ENCODE measurements around the gene AKT3. TPM values are rescaled to one million over a fixed set of nuclear protein-coding genes. Genes with fewer than 3 reads are reported as not detected.
"Not testable (repeated sequence)": the region's sequence is repeated elsewhere in the genome, so short reads cannot be mapped to it uniquely, and the experiment has no call there.

The AKT3 gene
- polyA plus RNA-seq, 3 donors, result 29.5 to 31.4 (median 30.7) TPM

GRCh38 chr1:243628476-243628907 is 221.6 kb downstream of the AKT3 start:
- no peak for DNase-seq (ENCODE audit: low read depth in 3 of 3, low spot score in 2 of 3)

DNA sequence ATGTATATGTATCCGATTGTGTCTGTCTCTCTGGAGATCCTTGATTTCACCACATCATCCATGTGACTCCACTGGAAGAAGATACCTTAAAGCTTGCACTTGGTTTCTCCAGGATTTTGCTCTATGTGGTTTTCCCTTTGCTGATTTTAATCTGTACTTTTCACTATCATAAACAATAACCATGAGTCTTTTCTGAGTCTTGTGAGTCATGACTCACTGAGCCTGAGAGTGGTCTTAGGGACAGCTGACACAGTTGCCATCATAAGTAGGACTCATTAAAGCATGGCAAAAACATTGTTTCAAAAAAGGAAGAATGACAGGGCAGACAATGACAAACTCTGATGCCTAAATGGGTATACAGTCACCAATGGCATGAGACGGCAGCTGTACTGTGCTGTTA is 226.2 kb downstream of the AKT3 start:
- DNase-seq (ENCODE audit: low read depth in 3 of 3, low spot score in 2 of 3), result no peak

GRCh38 chr1:243621973-243622372 is 228.1 kb downstream of the AKT3 start:
- DNase-seq (ENCODE audit: low read depth in 3 of 3, low spot score in 2 of 3), result no peak

- DNase-seq (ENCODE audit: low read depth in 3 of 3, low spot score in 2 of 3), result no peak
Observed at GRCh38 chr1:243620096-243620495, 229.9 kb downstream of the AKT3 start.

GRCh38 chr1:243609698-243610097 is 240.3 kb downstream of the AKT3 start:
- no peak for DNase-seq (ENCODE audit: low read depth in 3 of 3, low spot score in 2 of 3)

- DNase-seq (ENCODE audit: low read depth in 3 of 3, low spot score in 2 of 3), result no peak
Observed at GRCh38 chr1:243605604-243606003, 244.4 kb downstream of the AKT3 start.

- no peak for DNase-seq (ENCODE audit: low read depth in 3 of 3, low spot score in 2 of 3)
Observed at GRCh38 chr1:243601720-243602119, 248.3 kb downstream of the AKT3 start.

GRCh38 chr1:243598433-243598832 is 251.6 kb downstream of the AKT3 start:
- DNase-seq (ENCODE audit: low read depth in 3 of 3, low spot score in 2 of 3), result no peak

- DNase-seq (ENCODE audit: low read depth in 3 of 3, low spot score in 2 of 3), result no peak
Observed at GRCh38 chr1:243597383-243597782, 252.7 kb downstream of the AKT3 start.

- DNase-seq (ENCODE audit: low read depth in 3 of 3, low spot score in 2 of 3), result no peak
Observed at GRCh38 chr1:243596431-243597062, 253.5 kb downstream of the AKT3 start.

DNA sequence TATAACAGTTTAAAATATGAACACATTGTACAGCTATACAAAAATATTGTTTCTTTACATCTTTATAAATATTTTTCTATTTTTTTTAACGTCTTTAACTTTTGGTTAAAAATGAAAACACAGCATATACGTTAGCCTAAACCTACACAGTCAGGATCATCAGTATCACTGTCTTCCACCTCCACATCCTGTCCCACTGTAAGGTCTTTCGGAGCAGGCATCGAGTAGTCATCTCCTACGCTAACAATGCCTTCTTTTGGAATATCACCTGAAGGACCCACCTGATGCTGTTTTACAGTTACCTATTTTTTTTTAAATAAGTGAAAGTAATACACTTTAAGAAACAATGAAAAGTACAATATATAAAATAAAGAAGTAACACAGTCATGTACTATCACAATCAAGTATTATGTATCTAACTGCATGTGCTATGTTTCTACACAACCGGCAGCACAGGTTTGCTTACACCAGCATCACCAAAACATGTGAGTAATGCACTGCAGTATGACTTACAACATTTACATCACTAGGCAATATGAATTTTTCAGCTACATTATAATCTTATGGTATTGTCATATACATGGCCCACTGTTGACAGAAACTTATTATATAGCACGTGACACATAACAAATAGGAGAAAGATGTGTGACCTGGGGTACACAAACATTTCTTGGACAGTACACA is 254.4 kb downstream of the AKT3 start:
- no peak for DNase-seq (ENCODE audit: low read depth in 3 of 3, low spot score in 2 of 3)

GRCh38 chr1:243594455-243594854 is 255.6 kb downstream of the AKT3 start:
- no peak for DNase-seq (ENCODE audit: low read depth in 3 of 3, low spot score in 2 of 3)

- not testable (repeated sequence) for DNase-seq (ENCODE audit: low read depth in 3 of 3, low spot score in 2 of 3)
Observed at GRCh38 chr1:243589286-243589685, 260.8 kb downstream of the AKT3 start.

- DNase-seq (ENCODE audit: low read depth in 3 of 3, low spot score in 2 of 3), result no peak
Observed at GRCh38 chr1:243587823-243588560, 262.1 kb downstream of the AKT3 start.

DNA sequence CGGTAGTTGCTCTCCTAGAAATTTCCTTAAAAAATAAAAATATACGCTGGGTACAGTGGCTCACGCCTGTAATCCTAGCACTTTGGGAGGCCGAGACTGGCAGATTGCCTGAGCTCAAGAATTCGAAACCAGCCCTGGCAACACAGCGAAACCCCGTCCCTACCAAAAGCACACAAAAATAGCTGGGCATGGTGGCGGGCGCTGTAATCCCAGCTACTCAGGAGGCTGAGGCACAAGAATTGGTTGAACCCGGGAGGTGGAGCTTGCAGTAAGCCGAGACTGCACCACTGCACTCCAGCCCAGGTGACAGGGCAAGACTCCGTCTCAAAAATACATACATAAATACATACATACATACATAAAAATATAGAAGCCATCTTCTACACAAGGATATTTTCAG is 262.8 kb downstream of the AKT3 start:
- DNase-seq (ENCODE audit: low read depth in 3 of 3, low spot score in 2 of 3), result no peak

GRCh38 chr1:243585982-243586381 is 264.1 kb downstream of the AKT3 start:
- DNase-seq (ENCODE audit: low read depth in 3 of 3, low spot score in 2 of 3), result no peak

- DNase-seq (ENCODE audit: low read depth in 3 of 3, low spot score in 2 of 3), result no peak
Observed at GRCh38 chr1:243582326-243582725, 267.7 kb downstream of the AKT3 start.

- DNase-seq (ENCODE audit: low read depth in 3 of 3, low spot score in 2 of 3), result no peak
Observed at GRCh38 chr1:243580984-243581383, 269.1 kb downstream of the AKT3 start.

DNA sequence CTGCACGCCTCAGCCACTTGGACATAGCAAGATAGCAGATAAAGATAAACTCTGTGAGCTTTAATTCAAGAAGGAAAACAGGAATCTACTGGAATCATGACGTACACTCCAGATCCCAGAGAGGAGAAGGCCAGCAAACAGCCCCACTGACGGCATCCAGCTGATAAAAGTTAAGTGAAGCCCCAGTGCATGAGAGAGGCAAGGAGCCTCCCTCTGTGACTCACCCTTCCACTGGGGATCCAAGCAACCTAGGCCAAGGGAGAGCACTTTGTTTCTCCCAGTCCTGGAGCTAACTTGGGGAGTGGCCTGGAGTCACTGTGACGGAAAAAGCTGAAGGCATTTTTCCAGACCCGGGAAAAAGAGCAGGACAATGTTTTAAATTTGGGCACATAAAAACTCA is 270.0 kb downstream of the AKT3 start:
- no peak for DNase-seq (ENCODE audit: low read depth in 3 of 3, low spot score in 2 of 3)

GRCh38 chr1:243575070-243575469 is 275.0 kb downstream of the AKT3 start:
- no peak for DNase-seq (ENCODE audit: low read depth in 3 of 3, low spot score in 2 of 3)

DNA sequence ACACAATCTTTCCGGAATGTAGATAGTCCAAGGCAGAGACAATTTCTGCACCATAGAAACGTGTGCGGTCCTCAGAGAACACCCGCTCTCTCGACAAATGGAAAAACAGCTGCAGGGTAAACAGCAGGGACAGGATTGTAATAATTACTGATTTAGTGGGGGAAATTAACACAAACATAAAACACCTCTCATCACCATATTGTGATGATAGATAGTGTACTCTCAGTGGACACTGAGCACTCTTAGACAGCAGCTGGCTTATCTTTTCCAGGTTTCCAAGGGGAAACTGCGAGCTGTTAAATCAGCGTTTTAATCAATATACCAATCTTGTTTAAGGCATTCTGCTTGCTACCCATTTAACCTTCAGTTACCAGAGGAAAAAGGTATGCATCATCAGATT is 277.1 kb downstream of the AKT3 start:
- no peak for DNase-seq (ENCODE audit: low read depth in 3 of 3, low spot score in 2 of 3)

DNA sequence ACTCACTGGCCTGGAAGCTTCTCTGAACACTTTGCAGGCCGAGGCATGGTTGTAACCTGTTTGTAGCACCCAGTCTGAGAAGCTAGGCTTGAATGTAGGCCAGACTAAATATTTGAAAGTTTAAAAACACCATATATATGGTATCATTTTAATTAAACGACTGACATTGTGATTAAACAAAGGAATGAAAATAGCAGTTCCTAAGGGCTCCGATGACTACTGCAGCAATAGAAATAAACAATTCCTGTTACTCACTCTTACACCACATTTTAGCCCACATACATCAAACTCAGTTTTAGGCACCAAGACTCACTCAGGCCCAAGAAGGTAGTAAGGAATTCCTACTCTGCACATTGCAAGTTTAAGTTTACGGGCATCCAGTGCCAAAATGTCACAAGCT is 281.2 kb downstream of the AKT3 start:
- DNase-seq (ENCODE audit: low read depth in 3 of 3, low spot score in 2 of 3), result no peak

Data from right renal cortex interstitium (tissue), 3 donors.